ENCODE data around the gene DYRK4. TPM values are rescaled to one million over a fixed set of nuclear protein-coding genes. Genes with fewer than 3 reads are reported as not detected.

Gene DYRK4
- total RNA-seq, 1 donor from 2014 or later = 19.4 TPM

- peaks cover 2 to 22% of the 10 kb centered on the region in 2 donors for H3K36me3 ChIP-seq
- no peaks in the 10 kb centered on the region for H3K4me1 ChIP-seq
- H3K4me3 ChIP-seq = no peak overlapping the region
- no peak overlapping the region for H3K27ac ChIP-seq
- no peak for DNase-seq (ENCODE audit: extremely low spot score in 2 of 2)
- intact Hi-C loops (cut with DNase I) = no loop called here
- TF ChIP-seq POLR2A (IDR thresholded peaks at IDR 0.05) (no peak), CTCF (IDR thresholded peaks at IDR 0.05) (no peak), POLR2AphosphoS5 (IDR thresholded peaks at IDR 0.05; ENCODE audit: insufficient read depth in 1 of 2, low read depth in 1 of 2) (no peak)
- H3K27me3 ChIP-seq = no peaks in the 10 kb centered on the region
- no peaks in the 10 kb centered on the region for H3K9me3 ChIP-seq
Measured at GRCh38 chr12:4530982-4531586, 30.9 kb upstream of the DYRK4 start.

- intact Hi-C loops (cut with DNase I) = no loop called here
- no peak for TF ChIP-seq POLR2A (IDR thresholded peaks at IDR 0.05)
- TF ChIP-seq CTCF (IDR thresholded peaks at IDR 0.05) = no peak
- TF ChIP-seq POLR2AphosphoS5 (IDR thresholded peaks at IDR 0.05; ENCODE audit: insufficient read depth in 1 of 2, low read depth in 1 of 2) = no peak
- DNase-seq (ENCODE audit: extremely low spot score in 2 of 2) = no peak
- H3K4me1 ChIP-seq = peaks cover 21% of the 10 kb centered on the region
- no peak overlapping the region for H3K27ac ChIP-seq
- H3K27me3 ChIP-seq = no peaks in the 10 kb centered on the region
- peaks cover 0 to 12% of the 10 kb centered on the region in 2 donors for H3K36me3 ChIP-seq
- no peaks in the 10 kb centered on the region for H3K9me3 ChIP-seq
- H3K4me3 ChIP-seq = no peak overlapping the region
Measured at GRCh38 chr12:4535092-4535491, 26.9 kb upstream of the DYRK4 start.

- Histone ChIP-seq H3K4me3 (no peak overlapping the region), H3K9me3 (no peaks in the 10 kb centered on the region), H3K27me3 (no peaks in the 10 kb centered on the region), H3K4me1 (peaks cover 21% of the 10 kb centered on the region), H3K36me3 (peaks cover 0 to 10% of the 10 kb centered on the region in 2 donors), H3K27ac (no peak overlapping the region)
- intact Hi-C loops (cut with DNase I) = no loop called here
- DNase-seq (ENCODE audit: extremely low spot score in 2 of 2) = no peak
- TF ChIP-seq POLR2A (IDR thresholded peaks at IDR 0.05) = no peak
- no peak for TF ChIP-seq POLR2AphosphoS5 (IDR thresholded peaks at IDR 0.05; ENCODE audit: insufficient read depth in 1 of 2, low read depth in 1 of 2)
- TF ChIP-seq CTCF (IDR thresholded peaks at IDR 0.05) = no peak
Measured at GRCh38 chr12:4535871-4536270, 26.1 kb upstream of the DYRK4 start.

- peak in 1 of 2 donors; percentile 95 for DNase-seq (ENCODE audit: extremely low spot score in 2 of 2)
- Histone ChIP-seq H3K9me3 (no peaks in the 10 kb centered on the region), H3K4me3 (peak within 1 kb of the TSS; percentile 73), H3K4me1 (peaks cover 21% of the 10 kb centered on the region), H3K36me3 (peaks cover 0 to 10% of the 10 kb centered on the region in 2 donors), H3K27me3 (no peaks in the 10 kb centered on the region), H3K27ac (peak within 1 kb of the TSS; percentile 94)
- TF ChIP-seq POLR2A (IDR thresholded peaks at IDR 0.05) (no peak), POLR2AphosphoS5 (IDR thresholded peaks at IDR 0.05; ENCODE audit: insufficient read depth in 1 of 2, low read depth in 1 of 2) (peak; percentile 89 to 99)
- intact Hi-C loops (cut with DNase I) = no loop called here
Measured at GRCh38 chr12:4538207-4539160, 23.5 kb upstream of the DYRK4 start, which contains the start of gene RAD51AP1. Gene RAD51AP1 (plus strand): TSS chr12:4538890. CDS start chr12:4538940, 50 bp downstream.

- intact Hi-C loops (cut with DNase I) = no loop called here
- peak overlapping the region; percentile 94 for H3K27ac ChIP-seq
Measured at GRCh38 chr12:4539167-4539870, 22.7 kb upstream of the DYRK4 start.

More at GRCh38 chr12:4539167-4539870, 22.7 kb upstream of the DYRK4 start:
- DNase-seq (ENCODE audit: extremely low spot score in 2 of 2) = no peak
- peaks cover 0 to 2% of the 10 kb centered on the region in 2 donors for H3K36me3 ChIP-seq
- TF ChIP-seq POLR2A (IDR thresholded peaks at IDR 0.05) (no peak), CTCF (IDR thresholded peaks at IDR 0.05) (no peak), POLR2AphosphoS5 (IDR thresholded peaks at IDR 0.05; ENCODE audit: insufficient read depth in 1 of 2, low read depth in 1 of 2) (no peak)
- no peaks in the 10 kb centered on the region for H3K9me3 ChIP-seq
- peak overlapping the region; percentile 73 for H3K4me3 ChIP-seq
- peaks cover 21% of the 10 kb centered on the region for H3K4me1 ChIP-seq
- no peaks in the 10 kb centered on the region for H3K27me3 ChIP-seq
